Cerebellar cortex (tissue), 1 donor: ENCODE data around the gene LAMA5.

Experiments
- DNase-seq: peaks from one replicate; pipeline ENCODE4 v3.0.0-alpha.2; 2015; ENCODE audit warnings: low spot score

LAMA5 gene

DNA sequence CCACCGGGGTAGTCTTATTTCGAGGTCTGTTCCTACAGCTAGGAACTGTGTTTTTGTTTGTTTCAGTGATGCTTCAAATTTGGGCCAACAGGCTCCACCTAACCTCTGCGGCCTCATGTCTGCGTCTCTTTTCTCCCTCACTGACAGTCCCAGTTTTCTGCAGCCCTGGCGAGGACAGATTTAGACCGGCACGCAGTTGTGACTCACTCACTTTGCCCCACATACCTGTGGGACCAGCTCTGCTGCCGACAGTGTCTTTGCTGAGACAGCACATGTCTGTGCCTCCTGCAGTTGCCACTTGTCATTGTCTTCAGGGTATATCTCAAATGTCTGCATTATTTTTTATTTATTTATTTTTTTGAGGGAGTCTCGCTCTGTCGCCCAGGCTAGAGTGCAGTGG is 99.6 kb downstream of the LAMA5 start:
- peak; percentile 56 for DNase-seq

GRCh38 chr20:62266851-62267250 is 100.3 kb downstream of the LAMA5 start:
- no peak for DNase-seq

DNA sequence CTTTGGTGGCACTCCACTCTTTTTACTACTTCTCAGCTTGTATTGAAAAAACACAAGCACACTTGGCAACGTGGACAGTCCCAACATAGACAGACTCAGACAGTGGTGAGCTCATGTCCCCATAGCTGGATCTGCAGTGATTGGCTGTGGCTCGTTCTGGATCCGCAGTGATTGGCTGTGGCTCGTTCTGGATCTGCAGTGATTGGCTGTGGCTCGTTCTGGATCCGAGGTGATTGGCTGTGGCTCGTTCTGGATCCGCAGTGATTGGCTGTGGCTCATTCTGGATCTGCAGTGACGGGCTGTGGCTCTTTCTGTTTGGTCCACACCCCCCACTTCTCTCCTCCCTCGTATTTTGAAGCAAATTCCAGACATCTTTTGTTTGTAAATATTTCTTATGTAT is 100.8 kb downstream of the LAMA5 start:
- DNase-seq = no peak

DNA sequence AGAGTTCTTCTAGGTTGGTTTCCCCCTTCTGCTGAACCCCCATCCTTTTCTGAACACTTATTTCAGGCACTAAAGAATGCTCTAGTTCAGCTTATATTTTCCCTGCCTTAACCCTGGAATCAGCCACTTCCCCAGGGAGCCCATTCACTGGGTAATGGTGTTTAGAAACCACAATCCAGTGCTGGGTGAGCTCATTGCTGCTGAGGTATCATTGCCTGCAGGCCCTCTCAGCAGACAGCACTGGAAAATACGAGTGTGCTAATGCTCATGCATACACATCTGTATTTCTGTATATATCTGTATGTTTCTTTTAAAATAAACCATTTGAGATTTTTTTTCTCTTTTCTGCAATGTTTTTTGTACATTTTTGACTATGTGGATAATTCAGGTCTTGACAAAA is 101.7 kb downstream of the LAMA5 start:
- no peak for DNase-seq

GRCh38 chr20:62263396-62263795 is 103.7 kb downstream of the LAMA5 start:
- DNase-seq = no peak

GRCh38 chr20:62262064-62262463 is 105.0 kb downstream of the LAMA5 start:
- no peak for DNase-seq

GRCh38 chr20:62259294-62259565 is 107.9 kb downstream of the LAMA5 start:
- no peak for DNase-seq
